ENCODE measurements around the gene FAM83C.

The FAM83C gene

GRCh38 chr20:35300469-35301262 lies 8.4 kb upstream of the FAM83C start:
- DNase-seq (ENCODE audit: extremely low read depth in 1 of 2, low read depth in 1 of 2), result no peak

DNA sequence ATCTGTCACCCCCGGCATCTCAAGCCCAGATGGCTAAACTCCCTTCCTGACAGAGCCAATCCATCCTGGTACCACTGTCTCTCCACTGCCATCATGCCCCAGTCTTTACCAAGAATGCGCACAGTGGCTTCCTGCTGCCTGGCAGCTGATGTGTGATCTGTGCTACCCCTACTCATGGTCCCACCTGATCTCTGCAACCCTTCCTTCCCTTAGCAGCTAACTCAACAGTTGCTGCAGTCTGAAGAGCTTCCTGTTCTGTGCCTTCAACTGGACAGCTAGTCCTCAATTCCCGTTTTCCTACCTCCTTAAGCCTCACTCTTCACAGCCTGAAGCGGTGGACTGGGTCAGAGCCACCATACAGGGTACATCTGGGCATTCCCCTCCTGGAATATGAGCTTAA lies 7.6 kb upstream of the FAM83C start:
- DNase-seq (ENCODE audit: extremely low read depth in 1 of 2, low read depth in 1 of 2), result no peak

- no peak for DNase-seq (ENCODE audit: extremely low read depth in 1 of 2, low read depth in 1 of 2)
Measured at GRCh38 chr20:35298264-35298663, 6.0 kb upstream of the FAM83C start.

DNA sequence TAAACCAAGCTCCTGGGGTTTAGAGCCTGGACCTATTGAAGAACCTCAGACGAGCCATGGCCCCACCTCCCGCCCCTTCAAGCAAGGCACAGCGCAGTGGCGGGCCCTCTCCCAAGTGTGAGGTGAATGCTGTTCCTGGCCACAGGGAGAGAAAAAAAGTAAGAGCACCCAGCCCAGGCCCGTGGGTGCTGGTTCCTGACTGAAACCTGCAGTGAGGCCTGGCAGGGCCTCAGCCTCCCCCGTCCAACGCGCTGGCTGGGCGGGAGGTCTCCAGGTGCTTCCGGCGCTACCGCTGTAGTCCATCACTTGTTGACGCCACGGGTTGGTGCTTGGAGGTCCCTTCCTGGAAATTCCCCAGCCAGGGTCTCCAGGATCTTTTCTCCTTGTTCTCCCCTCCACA lies 5.5 kb upstream of the FAM83C start:
- DNase-seq (ENCODE audit: extremely low read depth in 1 of 2, low read depth in 1 of 2), result no peak

DNA sequence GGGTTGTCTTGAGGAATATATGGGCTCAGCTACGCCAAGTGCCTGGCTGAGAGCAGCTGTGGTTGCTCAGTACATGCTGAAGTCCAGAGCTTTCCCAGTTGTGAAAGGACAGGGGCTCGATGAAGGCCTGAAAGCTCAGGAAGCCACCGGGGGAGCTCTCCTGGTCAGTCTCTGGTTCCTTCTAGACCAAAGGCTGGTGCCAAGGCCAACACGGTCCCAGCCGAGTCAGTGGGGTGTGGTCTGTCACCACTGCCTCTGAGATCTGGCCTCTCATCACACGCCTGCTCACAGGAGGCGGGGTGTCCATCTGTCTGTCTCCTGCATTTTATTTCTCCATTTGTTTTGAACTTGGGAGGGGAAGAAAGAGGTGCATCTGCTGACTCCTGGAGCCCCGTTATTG lies 4.9 kb upstream of the FAM83C start:
- DNase-seq (ENCODE audit: extremely low read depth in 1 of 2, low read depth in 1 of 2), result no peak

DNA sequence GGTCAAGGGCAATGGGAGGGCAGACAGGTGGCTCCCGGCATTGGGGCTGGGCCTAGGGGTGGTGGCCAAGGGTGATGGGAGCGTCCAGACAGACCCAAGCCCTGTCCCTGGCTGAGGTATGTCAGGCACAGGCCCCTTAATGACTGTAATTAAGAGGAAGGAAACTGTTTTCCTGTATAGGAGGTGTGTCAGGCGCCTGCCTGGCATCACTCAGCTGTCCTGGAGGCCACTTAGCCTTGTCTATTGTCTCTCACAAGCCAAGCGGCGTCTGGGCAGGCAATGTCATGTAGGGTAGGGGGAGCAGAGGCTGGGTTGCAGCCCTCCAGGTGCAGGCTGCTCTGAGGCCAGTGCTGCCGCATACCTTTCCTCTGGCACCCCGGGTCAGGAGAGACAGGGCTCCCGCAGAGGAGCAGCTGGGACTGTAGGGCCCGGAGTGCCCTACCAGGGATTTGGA lies 3.9 kb upstream of the FAM83C start:
- no peak for DNase-seq (ENCODE audit: extremely low read depth in 1 of 2, low read depth in 1 of 2)

DNA sequence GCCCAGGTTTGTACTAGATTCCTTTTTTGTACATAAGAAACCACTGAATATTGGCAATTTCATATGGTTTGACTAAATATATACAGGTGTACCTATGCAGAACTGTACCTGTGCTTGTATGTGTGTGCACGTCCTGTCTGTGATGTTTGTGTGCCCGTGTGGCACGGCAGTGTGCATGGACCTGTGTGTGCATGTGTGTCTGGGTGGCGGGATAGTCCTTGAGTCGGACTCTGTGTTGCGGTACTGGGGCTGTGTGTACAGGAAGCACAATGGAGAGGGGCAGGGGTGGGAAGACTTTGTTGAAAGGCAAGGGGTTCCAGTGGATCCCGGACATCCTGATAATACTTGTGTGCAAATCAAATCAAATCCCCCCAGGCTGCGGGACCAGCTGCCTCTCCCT lies 3.4 kb upstream of the FAM83C start:
- DNase-seq (ENCODE audit: extremely low read depth in 1 of 2, low read depth in 1 of 2), result no peak

- DNase-seq (ENCODE audit: extremely low read depth in 1 of 2, low read depth in 1 of 2), result no peak
Measured at GRCh38 chr20:35295058-35295457, 2.8 kb upstream of the FAM83C start.

DNA sequence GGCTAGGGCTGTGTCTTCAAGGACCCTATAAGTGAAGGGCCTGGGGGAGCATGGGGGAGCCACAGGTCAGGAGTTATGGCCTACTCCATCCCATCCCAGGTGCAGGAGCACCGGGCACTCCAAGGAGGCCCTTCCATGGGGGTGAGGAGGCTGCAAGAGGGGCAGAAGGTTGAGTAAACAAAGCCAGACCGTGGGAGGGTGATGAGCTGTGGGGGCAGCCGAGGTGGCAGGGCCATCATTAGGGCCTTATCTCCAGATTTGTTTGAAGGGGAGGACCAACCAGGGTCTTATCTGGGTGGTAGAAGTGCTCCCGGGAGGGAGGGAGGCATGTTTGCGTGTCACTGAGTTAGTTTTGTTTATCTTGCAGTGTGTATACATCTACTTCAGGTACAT lies 2.1 kb upstream of the FAM83C start:
- no peak for DNase-seq (ENCODE audit: extremely low read depth in 1 of 2, low read depth in 1 of 2)

- DNase-seq (ENCODE audit: extremely low read depth in 1 of 2, low read depth in 1 of 2), result no peak
Measured at GRCh38 chr20:35293303-35294292, 1.4 kb upstream of the FAM83C start.

DNA sequence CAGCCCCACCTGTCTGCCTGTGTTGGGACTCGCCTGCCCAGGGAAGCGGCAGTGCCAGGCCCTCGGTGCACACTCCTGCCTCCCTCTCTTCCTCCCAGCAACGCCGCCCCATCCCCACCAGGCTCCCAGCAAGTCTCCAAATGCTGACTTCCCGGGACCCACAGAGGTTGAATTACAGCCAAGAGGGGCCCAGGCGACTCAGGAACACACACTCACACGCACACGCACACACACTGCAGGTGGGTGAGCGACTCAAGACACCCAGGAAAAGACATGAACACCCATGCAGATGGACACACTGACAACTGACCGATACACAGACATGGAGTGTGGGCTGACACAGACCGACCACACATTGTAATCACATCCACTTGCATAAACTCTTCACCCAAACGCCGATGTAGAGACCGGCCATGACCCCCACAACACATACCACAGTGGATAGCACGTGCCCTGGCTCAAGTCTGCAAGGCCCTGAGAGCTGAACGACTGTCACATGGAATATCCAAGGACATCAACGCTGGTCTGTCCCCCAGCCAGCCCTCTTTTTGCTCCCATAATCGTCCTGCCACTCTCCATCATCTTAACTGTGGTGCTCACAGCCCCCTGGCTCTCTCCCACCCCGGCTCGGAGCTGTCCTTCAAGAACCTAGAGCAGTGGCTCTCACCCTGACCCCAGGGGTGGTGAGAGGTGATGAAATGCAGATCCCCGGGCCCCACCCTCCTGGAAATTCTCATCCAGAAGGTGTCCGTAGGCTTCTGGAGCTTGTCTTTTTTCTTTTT lies 470 bp upstream of the FAM83C start:
- no peak for DNase-seq (ENCODE audit: extremely low read depth in 1 of 2, low read depth in 1 of 2)

DNA sequence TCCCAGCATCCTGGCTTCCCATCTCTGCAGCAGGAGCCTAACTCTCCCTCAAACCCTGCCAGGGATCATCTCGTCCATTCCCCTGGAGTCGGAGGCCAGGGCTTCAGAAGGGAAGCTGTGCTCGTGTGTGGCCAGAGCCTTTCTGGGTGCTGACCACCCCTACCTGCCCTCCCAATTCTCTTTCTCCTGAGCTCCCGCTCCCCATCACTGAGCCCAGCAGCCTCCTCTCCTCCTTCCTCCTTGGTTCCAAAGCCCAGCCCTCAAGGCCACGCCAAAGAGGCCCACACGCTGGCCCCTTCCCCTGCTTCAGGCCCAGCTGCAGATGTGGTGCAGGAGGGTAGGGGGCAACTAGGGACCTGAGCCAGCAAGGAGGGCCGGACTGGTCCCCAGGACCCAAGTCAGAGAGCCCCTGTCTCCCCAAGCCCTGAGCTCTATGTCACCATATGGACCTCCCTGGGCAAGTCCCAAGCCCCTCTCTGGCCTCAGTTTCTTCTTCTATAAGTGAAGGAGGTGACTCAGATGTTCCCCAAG lies 1.3 kb downstream of the FAM83C start:
- no peak for DNase-seq (ENCODE audit: extremely low read depth in 1 of 2, low read depth in 1 of 2)

DNA sequence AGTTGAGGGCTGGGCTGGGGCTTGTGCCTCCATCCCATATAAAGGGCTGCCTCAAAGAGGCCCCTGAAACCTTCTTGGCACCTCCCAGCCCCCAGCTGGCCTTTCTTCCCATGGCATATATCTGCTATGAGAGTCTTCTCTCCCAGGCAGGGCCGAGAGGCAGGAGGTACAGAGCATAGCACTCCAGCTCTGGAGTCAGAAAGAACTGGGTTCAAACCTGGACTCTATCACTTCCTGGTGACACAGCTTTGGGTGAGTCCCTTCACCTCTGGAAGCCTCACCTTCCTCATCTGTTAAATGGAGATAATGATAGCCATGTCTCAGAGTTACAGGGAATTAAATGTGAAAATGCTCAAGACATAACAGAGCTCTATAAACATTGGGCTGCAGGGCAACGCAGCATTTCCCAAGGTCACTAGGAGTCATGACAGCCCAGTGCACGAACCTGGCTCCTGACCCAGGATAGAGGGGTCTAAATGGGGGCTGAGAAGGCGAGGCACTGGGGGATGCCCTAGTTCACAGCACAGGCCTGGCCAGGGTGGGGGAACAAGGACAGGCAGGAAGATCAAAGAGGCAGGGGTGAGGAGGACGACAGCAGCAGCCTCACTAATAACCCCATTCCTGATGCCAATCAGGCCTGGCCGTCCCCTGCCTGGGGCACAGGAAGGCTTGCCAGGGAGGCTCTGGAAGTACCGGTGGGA lies 1.9 kb downstream of the FAM83C start:
- no peak for DNase-seq (ENCODE audit: extremely low read depth in 1 of 2, low read depth in 1 of 2)

DNA sequence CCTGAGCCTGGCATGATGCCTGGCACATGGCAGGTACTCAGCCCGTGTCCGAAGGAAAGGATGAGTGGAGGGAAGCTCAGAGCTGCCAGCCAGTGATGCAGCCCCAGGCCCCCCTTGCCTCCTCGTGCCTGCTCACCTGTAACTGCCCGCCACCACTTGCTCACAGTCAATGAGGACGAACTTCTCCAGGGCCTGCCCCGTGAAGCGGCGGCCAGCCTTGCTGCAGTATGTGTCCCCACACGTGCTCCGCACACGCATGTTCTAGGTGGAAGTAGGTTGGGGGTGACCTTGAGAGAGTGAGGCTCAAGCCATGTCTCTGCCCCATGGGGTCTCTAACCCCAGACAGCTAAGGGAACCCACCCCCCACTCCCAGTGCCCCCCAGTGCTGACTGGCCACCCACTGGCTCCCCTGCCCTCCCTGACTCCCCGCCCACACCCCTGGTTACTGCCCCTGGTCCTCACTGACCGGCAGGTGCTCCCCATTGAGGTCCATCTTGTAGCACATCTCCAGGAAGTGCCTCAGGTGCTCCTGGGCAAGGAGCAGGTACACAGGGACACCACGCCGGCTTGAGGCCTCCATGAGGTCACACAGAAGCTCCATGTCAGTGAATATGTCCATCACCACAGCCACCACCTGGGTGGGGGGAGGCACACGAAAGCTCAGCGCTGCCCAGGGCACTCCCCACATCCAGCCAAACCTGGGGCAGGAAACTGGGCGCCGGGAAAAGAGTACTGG lies 3.7 kb downstream of the FAM83C start:
- DNase-seq (ENCODE audit: extremely low read depth in 1 of 2, low read depth in 1 of 2), result no peak

- DNase-seq (ENCODE audit: extremely low read depth in 1 of 2, low read depth in 1 of 2), result no peak
Measured at GRCh38 chr20:35287509-35288324, 4.5 kb downstream of the FAM83C start.

GRCh38 chr20:35286899-35287508 lies 5.2 kb downstream of the FAM83C start:
- no peak for DNase-seq (ENCODE audit: extremely low read depth in 1 of 2, low read depth in 1 of 2)

GRCh38 chr20:35286077-35286898 lies 5.9 kb downstream of the FAM83C start:
- DNase-seq (ENCODE audit: extremely low read depth in 1 of 2, low read depth in 1 of 2), result no peak

- no peak for DNase-seq (ENCODE audit: extremely low read depth in 1 of 2, low read depth in 1 of 2)
Measured at GRCh38 chr20:35285806-35286076, 6.5 kb downstream of the FAM83C start.

Measured in activated CD8-positive, alpha-beta memory T cell treated with anti-CD3 and anti-CD28 coated beads for 1 hour (primary cell).